Measurements from ENCODE around the gene CIAPIN1.

Gene CIAPIN1

DNA sequence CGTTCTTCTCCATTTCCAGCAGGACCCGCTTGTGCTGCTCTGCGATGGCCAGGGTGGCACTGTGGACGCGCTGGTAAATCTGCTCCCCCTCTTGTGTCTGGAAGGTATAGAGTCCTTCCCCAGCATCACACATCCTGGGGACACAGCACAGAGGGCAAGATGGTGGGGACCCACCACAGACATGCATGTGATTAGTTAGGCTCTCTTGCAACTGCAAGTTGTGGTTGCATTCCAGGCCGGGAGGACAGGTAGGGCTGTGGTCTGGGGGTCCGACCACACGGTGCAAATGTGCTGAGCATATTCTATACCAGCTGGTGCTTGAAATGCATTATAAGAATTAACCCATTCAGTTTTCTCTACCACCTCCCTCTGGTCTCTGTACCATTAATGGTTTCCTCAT, 26.7 kb upstream of the CIAPIN1 start:
- H3K36me3 ChIP-seq (ENCODE audit: control insufficient read depth, low read depth, low read length) = peaks cover 31% of the 10 kb centered on the region
- H3K27ac ChIP-seq (ENCODE audit: low read length) = no peak overlapping the region
- peaks cover 26% of the 10 kb centered on the region for H3K4me1 ChIP-seq (ENCODE audit: control insufficient read depth, low read depth, low read length)
- no peaks in the 10 kb centered on the region for H3K9me3 ChIP-seq (ENCODE audit: control insufficient read depth, low read depth, low read length)
- no peak overlapping the region for H3K9ac ChIP-seq (ENCODE audit: low read length)
- no peak overlapping the region for H3K4me3 ChIP-seq (ENCODE audit: low read length)
- peaks cover 4% of the 10 kb centered on the region for H3K27me3 ChIP-seq (ENCODE audit: control insufficient read depth, insufficient read depth, low read length)

DNA sequence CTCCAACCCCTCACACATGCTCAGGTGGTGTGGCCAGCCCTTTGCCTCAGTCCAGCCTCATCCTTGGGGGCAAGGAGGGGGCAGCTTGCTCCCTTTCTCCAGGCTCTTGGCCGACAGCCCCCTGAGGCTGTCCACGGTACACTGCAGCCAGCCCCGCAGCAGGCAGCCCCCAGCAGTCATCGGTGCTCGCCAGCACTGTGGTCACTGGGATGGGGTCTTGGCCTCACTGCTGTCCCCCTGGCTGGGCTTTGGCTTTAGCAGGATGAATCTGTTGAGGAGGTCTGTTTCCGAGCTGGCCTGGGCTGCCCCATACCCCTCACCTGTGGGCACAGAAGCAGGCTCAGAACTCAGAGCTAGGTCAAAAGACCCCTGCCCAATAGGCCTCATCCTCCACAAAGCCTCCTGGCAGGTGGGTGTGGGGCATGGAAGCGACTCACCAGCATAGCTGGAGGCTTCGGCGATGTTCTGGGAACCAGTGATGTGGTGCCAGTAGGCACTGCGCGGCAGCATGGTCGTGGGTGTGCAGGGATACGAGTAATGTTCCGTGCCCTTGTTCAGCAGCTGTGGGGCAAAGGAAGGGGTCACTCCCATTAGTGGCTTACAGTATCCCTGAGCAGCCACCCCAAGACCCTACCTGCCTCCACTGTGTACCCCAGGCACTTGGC, 26.1 kb upstream of the CIAPIN1 start:
- H3K4me1 ChIP-seq (ENCODE audit: control insufficient read depth, low read depth, low read length) = peaks cover 26% of the 10 kb centered on the region
- no peak overlapping the region for H3K27ac ChIP-seq (ENCODE audit: low read length)
- peaks cover 37% of the 10 kb centered on the region for H3K36me3 ChIP-seq (ENCODE audit: control insufficient read depth, low read depth, low read length)

DNA sequence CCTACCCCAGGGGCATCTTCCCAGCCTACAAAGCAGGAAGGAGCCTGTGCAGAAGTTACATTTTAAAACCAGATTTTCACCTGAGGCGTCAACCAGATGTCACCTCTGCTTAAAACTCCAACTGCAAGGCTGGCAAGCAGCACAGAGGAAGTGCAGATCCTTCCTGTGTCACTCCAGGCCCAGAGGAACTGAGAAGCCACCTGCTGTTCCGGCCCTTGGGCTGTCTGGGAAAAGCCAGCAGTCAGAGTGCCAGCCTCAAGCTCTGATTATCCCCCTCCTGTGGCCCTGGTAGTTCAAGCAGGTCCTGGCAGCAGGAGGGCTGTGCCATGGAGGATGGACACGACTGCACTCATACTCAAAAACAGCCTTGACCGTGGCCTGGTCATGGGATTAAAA, 25.5 kb upstream of the CIAPIN1 start:
- Histone ChIP-seq H3K4me3 (ENCODE audit: low read length) (no peak overlapping the region), H3K9me3 (ENCODE audit: control insufficient read depth, low read depth, low read length) (no peaks in the 10 kb centered on the region), H3K9ac (ENCODE audit: low read length) (peak overlapping the region; percentile 28), H3K27ac (ENCODE audit: low read length) (peak overlapping the region; percentile 51), H3K27me3 (ENCODE audit: control insufficient read depth, insufficient read depth, low read length) (no peaks in the 10 kb centered on the region), H3K4me1 (ENCODE audit: control insufficient read depth, low read depth, low read length) (peaks cover 23% of the 10 kb centered on the region), H3K36me3 (ENCODE audit: control insufficient read depth, low read depth, low read length) (peaks cover 39% of the 10 kb centered on the region)

More for the DNA sequence above, 26.1 kb upstream of the CIAPIN1 start:
- Histone ChIP-seq H3K4me3 (ENCODE audit: low read length) (no peak overlapping the region), H3K9me3 (ENCODE audit: control insufficient read depth, low read depth, low read length) (no peaks in the 10 kb centered on the region), H3K27me3 (ENCODE audit: control insufficient read depth, insufficient read depth, low read length) (no peaks in the 10 kb centered on the region), H3K9ac (ENCODE audit: low read length) (no peak overlapping the region)

DNA sequence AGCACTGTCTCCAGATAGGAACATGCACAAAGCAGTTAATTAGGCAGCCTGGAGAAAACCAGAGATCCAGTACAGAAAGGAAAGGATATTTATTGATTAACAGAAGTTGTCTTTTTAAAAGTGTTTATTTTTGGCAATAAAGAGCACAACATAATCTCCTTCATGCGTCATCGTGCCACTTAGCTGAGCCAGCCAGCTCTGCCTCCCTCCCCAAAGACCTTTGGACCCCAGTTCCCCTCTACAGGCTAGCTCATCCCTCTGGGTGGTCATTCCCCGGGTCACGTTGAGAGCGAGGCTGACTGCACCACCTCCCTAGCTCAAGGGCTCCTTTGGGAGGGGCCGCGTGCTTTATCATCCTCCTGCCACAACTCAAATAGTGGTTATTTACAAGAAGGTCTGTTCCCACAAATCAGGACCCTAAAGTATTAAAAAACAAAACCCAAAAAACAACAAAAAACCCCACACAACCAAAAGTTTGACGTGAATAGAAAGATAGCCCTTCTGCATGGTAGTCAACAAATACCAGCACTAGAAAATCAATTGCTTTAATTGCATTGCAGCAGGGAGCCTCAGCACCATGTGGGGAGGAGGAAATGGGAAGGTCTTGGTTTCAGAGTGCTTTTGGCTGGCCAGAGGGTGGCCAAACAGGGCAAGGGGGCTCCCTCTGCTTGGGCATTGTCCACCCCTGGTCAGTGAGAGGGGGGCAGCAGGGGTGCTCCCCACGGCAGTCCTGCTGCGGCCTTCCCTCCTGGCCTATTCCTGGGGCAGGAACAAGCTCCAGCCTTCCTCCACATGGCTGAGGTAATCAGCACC, 24.9 kb upstream of the CIAPIN1 start:
- Histone ChIP-seq H3K4me3 (ENCODE audit: low read length) (no peak overlapping the region), H3K9me3 (ENCODE audit: control insufficient read depth, low read depth, low read length) (no peaks in the 10 kb centered on the region), H3K27me3 (ENCODE audit: control insufficient read depth, insufficient read depth, low read length) (no peaks in the 10 kb centered on the region), H3K27ac (ENCODE audit: low read length) (peak overlapping the region; percentile 51), H3K9ac (ENCODE audit: low read length) (peak overlapping the region; percentile 28), H3K36me3 (ENCODE audit: control insufficient read depth, low read depth, low read length) (peaks cover 45% of the 10 kb centered on the region), H3K4me1 (ENCODE audit: control insufficient read depth, low read depth, low read length) (peaks cover 21% of the 10 kb centered on the region)

DNA sequence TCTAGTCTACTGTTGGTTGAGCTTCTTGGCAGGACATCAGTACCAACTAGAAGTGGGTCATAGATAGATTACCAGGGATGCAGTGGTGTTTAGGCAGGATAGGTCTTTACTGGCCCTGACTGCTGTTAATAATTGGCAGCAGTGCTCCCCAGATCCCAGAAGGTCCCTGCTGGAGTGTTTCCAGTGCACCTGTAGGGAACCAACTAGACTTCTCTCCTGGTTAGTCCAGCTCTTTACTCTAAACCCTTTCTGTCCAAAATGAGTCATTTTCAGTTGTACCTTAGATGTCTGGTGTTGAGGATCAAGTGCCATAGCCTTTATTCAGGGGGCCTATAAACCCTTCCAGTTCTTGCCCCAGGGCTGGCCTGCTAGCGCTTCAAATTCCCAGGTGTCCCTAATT, 24.0 kb upstream of the CIAPIN1 start:
- no peak overlapping the region for H3K9ac ChIP-seq (ENCODE audit: low read length)

DNA sequence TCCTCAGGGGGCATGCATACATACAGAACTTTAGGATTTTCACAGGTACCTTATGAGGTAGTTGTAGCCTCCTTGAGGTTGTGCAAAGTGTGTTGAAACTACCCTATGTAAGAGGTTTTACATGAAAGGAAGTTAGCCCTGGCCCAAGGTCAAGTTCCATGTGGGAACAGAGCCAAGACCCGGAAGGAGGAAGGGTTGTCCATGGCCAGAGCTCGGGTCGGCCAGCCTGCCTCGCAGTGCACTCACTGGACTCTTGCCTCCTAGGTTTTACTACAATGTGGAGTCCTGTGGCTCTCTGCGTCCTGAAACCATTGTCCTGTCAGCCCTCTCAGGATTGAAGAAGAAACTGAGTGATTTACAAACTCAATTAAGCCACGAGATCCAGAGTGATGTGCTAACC, 23.5 kb upstream of the CIAPIN1 start:
- Histone ChIP-seq H3K9me3 (ENCODE audit: control insufficient read depth, low read depth, low read length) (no peaks in the 10 kb centered on the region), H3K27me3 (ENCODE audit: control insufficient read depth, insufficient read depth, low read length) (no peaks in the 10 kb centered on the region), H3K4me1 (ENCODE audit: control insufficient read depth, low read depth, low read length) (peaks cover 16% of the 10 kb centered on the region), H3K4me3 (ENCODE audit: low read length) (no peak overlapping the region), H3K36me3 (ENCODE audit: control insufficient read depth, low read depth, low read length) (peaks cover 55% of the 10 kb centered on the region), H3K27ac (ENCODE audit: low read length) (no peak overlapping the region), H3K9ac (ENCODE audit: low read length) (no peak overlapping the region)

More for the DNA sequence above, 24.0 kb upstream of the CIAPIN1 start:
- peaks cover 50% of the 10 kb centered on the region for H3K36me3 ChIP-seq (ENCODE audit: control insufficient read depth, low read depth, low read length)
- H3K9me3 ChIP-seq (ENCODE audit: control insufficient read depth, low read depth, low read length) = no peaks in the 10 kb centered on the region
- H3K27ac ChIP-seq (ENCODE audit: low read length) = no peak overlapping the region
- H3K4me3 ChIP-seq (ENCODE audit: low read length) = no peak overlapping the region
- H3K27me3 ChIP-seq (ENCODE audit: control insufficient read depth, insufficient read depth, low read length) = no peaks in the 10 kb centered on the region
- H3K4me1 ChIP-seq (ENCODE audit: control insufficient read depth, low read depth, low read length) = peaks cover 18% of the 10 kb centered on the region

DNA sequence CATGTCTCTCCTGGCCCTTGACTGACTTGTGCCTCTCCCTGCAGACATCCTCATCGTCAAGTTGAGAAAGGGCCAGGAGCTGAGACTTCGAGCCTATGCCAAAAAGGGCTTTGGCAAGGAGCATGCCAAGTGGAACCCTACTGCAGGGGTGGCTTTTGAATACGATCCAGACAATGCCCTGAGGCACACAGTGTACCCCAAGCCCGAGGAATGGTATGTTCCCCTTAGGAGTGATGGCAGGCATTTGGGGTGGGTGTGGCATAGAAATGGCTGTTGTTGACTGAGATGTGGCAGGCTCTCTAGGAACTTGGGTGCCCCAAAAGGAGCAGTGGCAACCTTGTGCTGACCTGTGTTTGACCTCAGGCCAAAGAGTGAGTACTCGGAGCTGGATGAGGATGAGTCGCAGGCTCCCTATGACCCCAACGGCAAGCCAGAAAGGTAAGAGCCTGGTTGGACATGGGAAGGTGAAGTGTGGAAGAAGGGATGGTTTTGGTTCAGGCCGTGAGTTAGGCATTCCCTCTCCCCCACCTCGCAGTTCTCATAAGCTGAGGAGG, 22.8 kb upstream of the CIAPIN1 start:
- H3K36me3 ChIP-seq (ENCODE audit: control insufficient read depth, low read depth, low read length) = peaks cover 62% of the 10 kb centered on the region
- peaks cover 16% of the 10 kb centered on the region for H3K4me1 ChIP-seq (ENCODE audit: control insufficient read depth, low read depth, low read length)
- H3K4me3 ChIP-seq (ENCODE audit: low read length) = no peak overlapping the region
- H3K9ac ChIP-seq (ENCODE audit: low read length) = no peak overlapping the region
- no peak overlapping the region for H3K27ac ChIP-seq (ENCODE audit: low read length)
- H3K27me3 ChIP-seq (ENCODE audit: control insufficient read depth, insufficient read depth, low read length) = no peaks in the 10 kb centered on the region
- H3K9me3 ChIP-seq (ENCODE audit: control insufficient read depth, low read depth, low read length) = no peaks in the 10 kb centered on the region

DNA sequence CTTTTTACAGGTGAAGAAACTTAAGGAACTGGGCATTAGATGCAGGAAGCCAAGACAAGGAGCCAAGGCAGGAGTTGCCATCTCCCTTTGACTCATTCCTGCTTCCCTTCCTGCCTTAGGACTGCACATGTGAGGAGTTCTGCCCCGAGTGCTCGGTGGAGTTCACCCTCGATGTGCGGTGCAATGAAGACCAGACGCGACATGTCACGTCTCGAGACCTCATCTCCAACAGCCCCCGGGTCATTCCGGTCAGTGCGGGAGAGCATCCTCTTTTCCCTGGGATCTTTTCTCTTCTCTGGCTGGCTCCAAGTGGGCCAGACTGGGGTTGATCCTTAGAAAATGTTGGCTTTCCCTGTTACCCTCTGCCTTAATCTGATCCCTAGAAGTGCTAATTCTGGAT, 21.9 kb upstream of the CIAPIN1 start:
- Histone ChIP-seq H3K9me3 (ENCODE audit: control insufficient read depth, low read depth, low read length) (no peaks in the 10 kb centered on the region), H3K4me3 (ENCODE audit: low read length) (no peak overlapping the region), H3K27ac (ENCODE audit: low read length) (no peak overlapping the region), H3K36me3 (ENCODE audit: control insufficient read depth, low read depth, low read length) (peaks cover 64% of the 10 kb centered on the region), H3K9ac (ENCODE audit: low read length) (no peak overlapping the region), H3K27me3 (ENCODE audit: control insufficient read depth, insufficient read depth, low read length) (no peaks in the 10 kb centered on the region), H3K4me1 (ENCODE audit: control insufficient read depth, low read depth, low read length) (peaks cover 16% of the 10 kb centered on the region)

DNA sequence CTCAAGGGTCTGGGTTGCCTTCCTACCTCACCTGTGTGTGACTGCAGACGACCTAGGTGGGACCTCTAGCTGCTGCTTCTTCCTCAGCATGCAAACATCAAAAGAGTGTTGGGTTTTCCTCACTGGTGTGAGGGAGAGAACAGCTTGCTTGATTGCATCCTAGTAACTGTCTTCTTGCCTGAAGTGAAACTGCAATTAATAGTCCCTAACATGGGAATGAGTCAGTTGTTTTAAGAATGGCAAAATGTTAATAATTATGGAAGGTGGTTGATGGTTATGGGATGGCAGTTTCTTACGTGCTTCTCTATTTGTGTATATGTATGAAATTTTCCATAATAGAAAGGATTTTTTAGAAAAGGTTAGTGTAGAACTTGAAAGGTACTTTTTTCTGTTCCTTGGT, 21.2 kb upstream of the CIAPIN1 start:
- Histone ChIP-seq H3K27me3 (ENCODE audit: control insufficient read depth, insufficient read depth, low read length) (no peaks in the 10 kb centered on the region), H3K4me3 (ENCODE audit: low read length) (no peak overlapping the region), H3K4me1 (ENCODE audit: control insufficient read depth, low read depth, low read length) (peaks cover 17% of the 10 kb centered on the region), H3K9ac (ENCODE audit: low read length) (no peak overlapping the region), H3K27ac (ENCODE audit: low read length) (no peak overlapping the region), H3K9me3 (ENCODE audit: control insufficient read depth, low read depth, low read length) (no peaks in the 10 kb centered on the region), H3K36me3 (ENCODE audit: control insufficient read depth, low read depth, low read length) (peaks cover 67% of the 10 kb centered on the region)

DNA sequence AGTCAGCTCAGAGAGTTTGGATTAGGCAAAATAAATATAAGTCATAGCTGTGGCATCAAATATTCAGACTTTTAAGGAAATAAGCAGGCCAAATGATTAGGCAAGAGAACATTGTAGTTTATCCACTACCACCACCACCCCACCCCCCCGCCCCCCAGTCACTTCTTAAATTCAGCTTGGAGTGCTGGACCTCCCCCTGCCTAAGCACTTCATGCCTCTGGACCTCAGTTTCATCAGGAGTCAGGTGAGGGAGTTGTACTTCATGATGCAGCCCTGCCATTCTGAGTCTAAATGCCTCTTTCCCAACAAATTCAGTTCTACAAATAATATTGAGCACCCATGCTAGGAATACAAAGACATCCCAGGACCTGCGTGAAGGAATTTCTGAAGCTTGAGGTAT, 17.3 kb upstream of the CIAPIN1 start:
- Histone ChIP-seq H3K36me3 (ENCODE audit: control insufficient read depth, low read depth, low read length) (peaks cover 64% of the 10 kb centered on the region), H3K4me3 (ENCODE audit: low read length) (no peak overlapping the region), H3K27me3 (ENCODE audit: control insufficient read depth, insufficient read depth, low read length) (no peaks in the 10 kb centered on the region), H3K27ac (ENCODE audit: low read length) (no peak overlapping the region), H3K9ac (ENCODE audit: low read length) (no peak overlapping the region), H3K9me3 (ENCODE audit: control insufficient read depth, low read depth, low read length) (no peaks in the 10 kb centered on the region), H3K4me1 (ENCODE audit: control insufficient read depth, low read depth, low read length) (peaks cover 3% of the 10 kb centered on the region)

DNA sequence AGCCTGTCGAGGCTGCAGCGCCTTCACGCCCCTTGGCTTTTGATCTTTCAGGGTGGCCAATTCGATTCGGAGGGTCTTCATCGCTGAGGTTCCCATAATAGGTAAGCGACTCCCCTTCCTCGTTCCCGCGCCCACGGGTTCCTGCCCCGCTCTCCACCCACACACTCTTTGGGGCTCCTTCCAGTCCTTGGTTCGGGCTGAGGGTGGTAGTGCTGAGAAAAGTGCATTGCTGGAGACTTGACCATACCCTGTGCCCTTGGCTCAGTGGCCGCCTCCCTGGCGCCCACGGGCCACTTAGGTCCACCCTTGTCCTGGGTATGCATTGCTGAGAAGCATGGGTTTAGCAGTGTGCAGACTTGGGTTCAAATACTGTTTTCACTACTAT, 15.8 kb upstream of the CIAPIN1 start:
- Histone ChIP-seq H3K4me3 (ENCODE audit: low read length) (peak overlapping the region; percentile 89), H3K4me1 (ENCODE audit: control insufficient read depth, low read depth, low read length) (peaks cover 3% of the 10 kb centered on the region), H3K9me3 (ENCODE audit: control insufficient read depth, low read depth, low read length) (no peaks in the 10 kb centered on the region), H3K27ac (ENCODE audit: low read length) (peak overlapping the region; percentile 18), H3K9ac (ENCODE audit: low read length) (peak overlapping the region; percentile 66), H3K36me3 (ENCODE audit: control insufficient read depth, low read depth, low read length) (peaks cover 56% of the 10 kb centered on the region), H3K27me3 (ENCODE audit: control insufficient read depth, insufficient read depth, low read length) (no peaks in the 10 kb centered on the region)

Measured in iPS-18a (cell line).